Measurements from ENCODE around the gene NFATC2.

The NFATC2 gene

DNA sequence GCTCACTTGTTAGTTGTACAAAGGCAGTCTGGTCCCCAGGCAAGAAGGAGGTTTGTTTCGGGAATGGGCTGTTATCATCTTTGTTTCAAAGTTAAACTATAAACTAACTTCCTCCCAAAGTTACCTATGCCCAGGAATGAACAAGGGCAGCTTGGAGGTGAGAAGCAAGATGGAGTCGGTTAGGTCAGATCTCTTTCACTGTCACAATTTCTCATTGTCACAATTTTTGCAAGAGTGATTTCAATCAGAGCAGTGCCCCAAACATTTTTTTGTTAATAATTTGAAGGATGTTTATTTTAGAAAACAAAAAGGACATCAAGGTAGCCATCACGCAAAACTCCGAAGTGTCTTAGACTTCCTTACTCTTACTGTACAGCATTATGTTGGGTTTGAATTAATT lies 170.8 kb downstream of the NFATC2 start:
- no peak overlapping the region for H3K4me2 ChIP-seq (ENCODE audit: low read length)
- H3K4me1 ChIP-seq (ENCODE audit: insufficient read depth, low read length, severe bottlenecking) = no peaks in the 10 kb centered on the region
- no peak overlapping the region for H2AFZ ChIP-seq (ENCODE audit: low read length)

DNA sequence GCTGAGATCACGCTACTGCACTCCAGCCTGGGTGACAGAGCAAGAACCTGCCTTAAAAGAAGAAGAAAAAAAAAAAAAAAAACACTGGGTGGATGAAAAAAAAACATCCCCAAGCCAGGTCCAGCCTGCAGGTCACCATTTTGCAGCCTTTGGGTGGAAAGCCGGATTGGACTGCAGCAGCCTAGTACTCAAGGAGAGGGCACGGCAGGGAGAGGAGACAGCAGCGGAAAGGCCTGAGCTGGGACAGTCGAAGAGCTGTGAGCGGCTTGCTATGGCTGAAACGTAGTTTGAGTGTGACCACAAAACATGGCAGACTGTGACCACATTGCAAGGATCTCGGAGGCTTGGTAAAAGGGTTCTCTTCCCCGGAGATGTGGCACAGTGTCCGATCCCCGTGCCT lies 173.0 kb downstream of the NFATC2 start:
- Histone ChIP-seq H3K9me2 (ENCODE audit: low read depth, low read length) (no peaks in the 10 kb centered on the region), H2AFZ (ENCODE audit: low read length) (no peak overlapping the region), H3K36me3 (ENCODE audit: insufficient read depth, low read length) (no peaks in the 10 kb centered on the region), H3K27ac (ENCODE audit: low read depth, low read length, poor library complexity, severe bottlenecking) (no peak overlapping the region), H3K9ac (ENCODE audit: low read length) (no peak overlapping the region), H3K4me2 (ENCODE audit: low read length) (no peak overlapping the region), H4K20me1 (ENCODE audit: insufficient read depth, low read length) (no peaks in the 10 kb centered on the region), H3K4me3 (ENCODE audit: low read depth, low read length, poor library complexity, severe bottlenecking) (no peak overlapping the region), H3K4me1 (ENCODE audit: insufficient read depth, low read length, severe bottlenecking) (no peaks in the 10 kb centered on the region), H3K9me3 (ENCODE audit: low read length) (no peaks in the 10 kb centered on the region), H3F3A (ENCODE audit: insufficient read depth, low read length) (no peaks in the 10 kb centered on the region), H3K79me2 (ENCODE audit: insufficient read depth, low read length) (no peaks in the 10 kb centered on the region), H3K27me3 (ENCODE audit: insufficient read depth, low read length) (0 out of 2 replicates have a peak, but pooled peaks cover 9% of the 10 kb centered on the region)
- TF ChIP-seq, protein P1, sequence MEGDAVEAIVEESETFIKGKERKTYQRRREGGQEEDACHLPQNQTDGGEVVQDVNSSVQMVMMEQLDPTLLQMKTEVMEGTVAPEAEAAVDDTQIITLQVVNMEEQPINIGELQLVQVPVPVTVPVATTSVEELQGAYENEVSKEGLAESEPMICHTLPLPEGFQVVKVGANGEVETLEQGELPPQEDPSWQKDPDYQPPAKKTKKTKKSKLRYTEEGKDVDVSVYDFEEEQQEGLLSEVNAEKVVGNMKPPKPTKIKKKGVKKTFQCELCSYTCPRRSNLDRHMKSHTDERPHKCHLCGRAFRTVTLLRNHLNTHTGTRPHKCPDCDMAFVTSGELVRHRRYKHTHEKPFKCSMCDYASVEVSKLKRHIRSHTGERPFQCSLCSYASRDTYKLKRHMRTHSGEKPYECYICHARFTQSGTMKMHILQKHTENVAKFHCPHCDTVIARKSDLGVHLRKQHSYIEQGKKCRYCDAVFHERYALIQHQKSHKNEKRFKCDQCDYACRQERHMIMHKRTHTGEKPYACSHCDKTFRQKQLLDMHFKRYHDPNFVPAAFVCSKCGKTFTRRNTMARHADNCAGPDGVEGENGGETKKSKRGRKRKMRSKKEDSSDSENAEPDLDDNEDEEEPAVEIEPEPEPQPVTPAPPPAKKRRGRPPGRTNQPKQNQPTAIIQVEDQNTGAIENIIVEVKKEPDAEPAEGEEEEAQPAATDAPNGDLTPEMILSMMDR (IDR thresholded peaks at IDR 0.05; ENCODE audit: low read length) = no peak
- TF ChIP-seq EZH2 (IDR thresholded peaks at IDR 0.05; ENCODE audit: borderline replicate concordance, low read length) = no peak

More for the DNA sequence above, 170.8 kb downstream of the NFATC2 start:
- Histone ChIP-seq H3K9me3 (ENCODE audit: low read length) (no peaks in the 10 kb centered on the region), H3K9me2 (ENCODE audit: low read depth, low read length) (no peaks in the 10 kb centered on the region), H3F3A (ENCODE audit: insufficient read depth, low read length) (no peaks in the 10 kb centered on the region), H3K27me3 (ENCODE audit: insufficient read depth, low read length) (0 out of 2 replicates have a peak, but pooled peaks cover 5% of the 10 kb centered on the region), H3K4me3 (ENCODE audit: low read depth, low read length, poor library complexity, severe bottlenecking) (no peak overlapping the region), H3K36me3 (ENCODE audit: insufficient read depth, low read length) (no peaks in the 10 kb centered on the region), H4K20me1 (ENCODE audit: insufficient read depth, low read length) (no peaks in the 10 kb centered on the region), H3K79me2 (ENCODE audit: insufficient read depth, low read length) (no peaks in the 10 kb centered on the region), H3K27ac (ENCODE audit: low read depth, low read length, poor library complexity, severe bottlenecking) (no peak overlapping the region), H3K9ac (ENCODE audit: low read length) (no peak overlapping the region)
- TF ChIP-seq, protein P1 (IDR thresholded peaks at IDR 0.05; ENCODE audit: low read length) = no peak
- TF ChIP-seq EZH2 (IDR thresholded peaks at IDR 0.05; ENCODE audit: borderline replicate concordance, low read length) = no peak

DNA sequence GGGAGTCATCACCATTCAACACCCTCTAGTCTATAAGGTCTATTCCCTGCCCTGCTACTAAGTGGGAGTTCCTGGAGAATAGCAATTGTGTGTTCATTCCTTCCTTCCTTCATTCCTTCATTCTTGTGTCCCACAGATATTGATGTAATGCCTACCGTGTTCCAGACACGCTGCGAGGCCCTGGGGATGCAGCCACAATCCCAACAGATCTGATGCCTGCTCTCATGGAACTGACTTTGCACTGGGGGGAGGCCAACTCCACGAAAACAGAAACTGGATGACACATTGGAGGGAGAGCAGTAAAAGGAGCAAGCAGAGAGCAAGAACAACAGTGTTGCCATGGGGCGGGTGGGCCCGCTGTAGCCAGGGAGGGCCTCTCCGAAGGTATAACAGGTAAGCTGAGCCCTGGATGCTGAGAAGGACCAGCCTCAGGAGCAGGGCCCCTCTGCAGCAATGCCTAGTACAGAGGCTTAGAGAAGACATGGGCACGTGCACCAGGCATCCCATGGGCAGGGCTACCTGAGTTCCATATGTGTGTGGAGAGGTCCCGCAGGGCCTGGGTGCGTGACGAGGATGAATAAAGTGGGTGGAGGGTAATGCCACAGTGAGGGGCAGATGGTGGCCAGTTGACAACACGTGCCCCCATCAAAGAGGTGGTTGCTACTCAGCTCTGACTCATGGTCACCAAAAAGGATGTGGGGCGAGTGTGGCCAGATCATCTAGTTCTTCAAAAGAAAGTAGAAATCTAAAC lies 173.9 kb downstream of the NFATC2 start:
- H3K36me3 ChIP-seq (ENCODE audit: insufficient read depth, low read length) = no peaks in the 10 kb centered on the region
- no peak overlapping the region for H3K27ac ChIP-seq (ENCODE audit: low read depth, low read length, poor library complexity, severe bottlenecking)
- no peak overlapping the region for H3K4me2 ChIP-seq (ENCODE audit: low read length)
- no peak overlapping the region for H3K9ac ChIP-seq (ENCODE audit: low read length)
- H4K20me1 ChIP-seq (ENCODE audit: insufficient read depth, low read length) = no peaks in the 10 kb centered on the region
- no peak for TF ChIP-seq EZH2 (IDR thresholded peaks at IDR 0.05; ENCODE audit: borderline replicate concordance, low read length)
- TF ChIP-seq, protein P1 (IDR thresholded peaks at IDR 0.05; ENCODE audit: low read length) = no peak
- no peaks in the 10 kb centered on the region for H3F3A ChIP-seq (ENCODE audit: insufficient read depth, low read length)
- H3K9me2 ChIP-seq (ENCODE audit: low read depth, low read length) = no peaks in the 10 kb centered on the region
- 0 out of 2 replicates have a peak, but pooled peaks cover 7% of the 10 kb centered on the region for H3K27me3 ChIP-seq (ENCODE audit: insufficient read depth, low read length)
- H3K4me1 ChIP-seq (ENCODE audit: insufficient read depth, low read length, severe bottlenecking) = no peaks in the 10 kb centered on the region
- no peak overlapping the region for H2AFZ ChIP-seq (ENCODE audit: low read length)
- peaks cover 2% of the 10 kb centered on the region; the same call in 1 of the 2 replicates for H3K9me3 ChIP-seq (ENCODE audit: low read length)
- H3K79me2 ChIP-seq (ENCODE audit: insufficient read depth, low read length) = no peaks in the 10 kb centered on the region
- H3K4me3 ChIP-seq (ENCODE audit: low read depth, low read length, poor library complexity, severe bottlenecking) = no peak overlapping the region
